ENCODE measurements around the gene GGA1. TPM values are rescaled to one million over a fixed set of nuclear protein-coding genes. Genes with fewer than 3 reads are reported as not detected.

GGA1 gene, protein sequence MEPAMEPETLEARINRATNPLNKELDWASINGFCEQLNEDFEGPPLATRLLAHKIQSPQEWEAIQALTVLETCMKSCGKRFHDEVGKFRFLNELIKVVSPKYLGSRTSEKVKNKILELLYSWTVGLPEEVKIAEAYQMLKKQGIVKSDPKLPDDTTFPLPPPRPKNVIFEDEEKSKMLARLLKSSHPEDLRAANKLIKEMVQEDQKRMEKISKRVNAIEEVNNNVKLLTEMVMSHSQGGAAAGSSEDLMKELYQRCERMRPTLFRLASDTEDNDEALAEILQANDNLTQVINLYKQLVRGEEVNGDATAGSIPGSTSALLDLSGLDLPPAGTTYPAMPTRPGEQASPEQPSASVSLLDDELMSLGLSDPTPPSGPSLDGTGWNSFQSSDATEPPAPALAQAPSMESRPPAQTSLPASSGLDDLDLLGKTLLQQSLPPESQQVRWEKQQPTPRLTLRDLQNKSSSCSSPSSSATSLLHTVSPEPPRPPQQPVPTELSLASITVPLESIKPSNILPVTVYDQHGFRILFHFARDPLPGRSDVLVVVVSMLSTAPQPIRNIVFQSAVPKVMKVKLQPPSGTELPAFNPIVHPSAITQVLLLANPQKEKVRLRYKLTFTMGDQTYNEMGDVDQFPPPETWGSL
- total RNA-seq: 75.8 and 77.2 TPM in 2 replicates

DNA sequence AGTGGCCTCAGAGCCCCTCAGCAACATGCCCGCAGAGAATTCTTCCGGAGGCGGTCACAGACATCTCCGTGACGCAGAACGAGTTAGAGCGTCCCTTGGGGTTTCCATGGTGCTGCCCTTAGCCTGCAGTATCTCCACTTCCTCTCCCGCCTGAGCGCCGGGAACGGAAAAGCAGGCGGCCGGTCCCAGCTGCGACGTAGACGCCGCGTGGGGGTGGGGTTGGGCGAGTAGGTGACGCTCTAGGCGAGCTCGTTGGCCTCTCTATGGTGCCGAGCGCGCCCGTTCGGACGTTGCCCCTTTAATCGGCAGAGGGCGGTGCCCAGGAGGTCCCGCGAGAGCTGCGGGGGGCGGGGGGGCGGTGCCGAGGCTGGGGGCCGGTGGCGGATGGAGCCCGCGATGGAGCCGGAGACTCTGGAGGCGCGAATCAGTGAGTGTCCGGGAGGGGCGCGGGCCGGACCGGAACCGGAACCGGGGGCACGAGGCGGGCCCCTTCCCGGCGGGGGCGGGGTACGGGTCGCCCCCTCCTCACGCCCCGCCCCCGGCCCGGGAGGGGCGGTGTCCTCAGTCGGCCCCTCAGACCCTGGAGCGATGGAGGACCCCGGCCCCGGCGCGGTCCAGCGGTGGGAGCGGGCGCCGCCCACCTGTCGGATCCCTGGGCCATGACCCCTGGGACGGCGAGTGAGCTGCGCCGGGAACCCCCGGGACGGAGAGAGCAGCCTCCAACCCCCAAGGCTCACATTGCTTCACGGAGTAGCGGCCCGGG, at the start of gene GGA1:
Gene GGA1 (plus strand): TSS at position 358 of the 763 bp plus-strand sequence. CDS start 27 bp downstream, at position 385.
- peak within 1 kb of the TSS; percentile 98 for H3K27ac Mint-ChIP-seq
- DNase-seq: peak; percentile 99
- H3K36me3 Mint-ChIP-seq (ENCODE audit: low read depth): peaks cover 2% of the 10 kb centered on the region
- H3K27me3 Mint-ChIP-seq: peaks cover 3% of the 10 kb centered on the region
- peak within 1 kb of the TSS; percentile 99 for H3K4me3 Mint-ChIP-seq
- intact Hi-C loops (cut with micrococcal nuclease): loop anchor here (1.0 to 5.0 kb wide), 9 partner anchors 15 to 366 kb away; partner anchors contain the start of genes ANKRD54, EIF3L, GCAT and NOL12
- H3K9me3 Mint-ChIP-seq: no peaks in the 10 kb centered on the region
- peaks cover 40% of the 10 kb centered on the region for H3K4me1 Mint-ChIP-seq

DNA sequence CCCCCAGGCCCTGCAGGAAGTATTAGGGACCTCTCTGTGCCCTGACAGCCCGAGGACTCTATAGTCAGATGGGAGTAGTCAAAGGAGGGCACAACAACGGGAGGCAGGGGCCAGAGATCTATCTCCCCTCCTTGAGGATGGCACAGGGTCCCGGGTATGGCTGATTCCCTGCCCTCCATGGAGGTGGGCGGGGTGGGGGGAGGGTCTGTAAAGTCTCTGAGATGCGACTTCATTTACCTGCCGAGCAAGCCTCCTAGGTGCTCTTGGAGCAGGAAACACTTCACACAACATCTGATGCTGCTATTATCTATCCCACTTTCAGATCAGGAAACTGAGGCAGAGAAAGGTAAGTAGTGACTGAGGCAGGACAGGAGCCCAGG, 49.1 kb upstream of the GGA1 start:
- peak overlapping the region; percentile 26 for H3K4me3 Mint-ChIP-seq
- H3K9me3 Mint-ChIP-seq: no peaks in the 10 kb centered on the region
- H3K27me3 Mint-ChIP-seq: peaks cover 68% of the 10 kb centered on the region
- no peak for DNase-seq
- H3K36me3 Mint-ChIP-seq (ENCODE audit: low read depth): no peaks in the 10 kb centered on the region
- intact Hi-C loops (cut with micrococcal nuclease): no loop called here
- H3K4me1 Mint-ChIP-seq: peaks cover 12% of the 10 kb centered on the region
- no peak overlapping the region for H3K27ac Mint-ChIP-seq

DNA sequence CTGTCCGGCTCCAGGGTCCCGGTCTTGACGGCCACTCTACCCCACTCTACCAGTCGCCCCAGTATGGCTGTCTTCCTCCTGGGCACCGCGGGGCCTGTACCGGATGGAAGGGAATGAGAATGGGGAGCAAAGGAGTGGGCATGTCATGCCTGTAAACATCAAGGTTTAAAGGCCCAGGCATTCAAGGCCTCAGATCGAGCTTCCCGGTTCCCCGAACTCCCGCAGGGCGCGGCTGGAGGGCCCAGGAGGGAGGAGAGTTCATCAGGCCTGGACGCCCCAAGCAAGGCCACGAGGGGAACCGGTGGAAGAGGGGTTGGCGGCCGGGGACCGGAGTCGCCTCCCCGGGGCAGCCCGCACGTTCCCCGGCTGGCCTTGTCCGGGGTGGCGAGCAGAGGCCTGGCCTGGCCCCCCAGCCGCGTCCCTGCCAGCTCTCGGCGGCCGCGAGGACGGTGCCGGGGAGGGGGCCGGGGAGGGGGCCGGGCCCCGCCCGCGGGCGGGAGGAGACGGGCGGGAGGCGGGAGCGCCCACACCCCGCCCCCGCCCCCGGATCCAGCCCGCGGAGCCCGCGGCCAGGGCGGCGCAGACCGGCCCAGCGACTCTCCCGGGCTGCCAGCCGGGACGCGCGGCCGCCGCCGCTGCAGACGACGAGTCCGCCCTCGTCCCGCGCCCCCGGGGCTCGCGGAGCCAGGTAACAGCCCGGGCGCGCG, 48.6 kb upstream of the GGA1 start, which contains the start of gene CDC42EP1:
Gene CDC42EP1 (plus strand): TSS at position 580 of the 707 bp plus-strand sequence. CDS start 5,870 bp downstream, outside the sequence.
- Mint-ChIP-seq H3K4me3 (peak within 1 kb of the TSS; percentile 67), H3K4me1 (peaks cover 14% of the 10 kb centered on the region), H3K9me3 (no peaks in the 10 kb centered on the region), H3K27ac (peak within 1 kb of the TSS; percentile 17), H3K36me3 (ENCODE audit: low read depth) (no peaks in the 10 kb centered on the region), H3K27me3 (peaks cover 68% of the 10 kb centered on the region)
- intact Hi-C loops (cut with micrococcal nuclease): no loop called here
- DNase-seq: no peak

DNA sequence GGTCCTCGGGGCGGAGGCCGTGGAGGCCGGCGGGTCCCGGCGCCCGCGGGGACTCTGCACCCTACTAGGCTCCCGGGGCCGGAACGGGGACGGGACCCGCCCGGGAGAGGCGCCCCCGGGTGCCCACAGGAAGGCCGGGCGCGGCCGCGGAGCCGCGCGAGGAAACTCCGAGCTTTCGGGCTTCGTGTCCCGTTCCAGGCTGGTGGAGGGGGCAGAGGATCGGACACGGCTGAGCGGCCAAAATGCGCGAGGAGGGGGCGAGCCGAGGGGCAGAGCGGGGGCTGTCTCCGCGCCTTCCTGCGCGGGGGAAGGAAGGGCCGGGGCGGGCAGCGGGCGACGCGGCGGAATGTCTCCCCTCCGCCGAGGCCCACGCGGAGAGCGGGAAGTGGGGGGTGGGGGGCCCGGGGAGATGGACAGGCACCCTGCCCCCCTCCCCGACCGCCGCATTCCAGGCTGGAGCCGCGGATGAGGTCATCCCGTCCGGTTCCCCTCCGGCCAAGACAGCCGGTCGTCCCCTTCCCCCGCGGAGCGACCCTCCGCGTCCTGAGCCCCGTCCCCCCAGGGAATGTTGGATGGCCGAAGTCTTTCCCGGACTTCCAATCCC, 47.9 kb upstream of the GGA1 start:
- Mint-ChIP-seq H3K27ac (no peak overlapping the region), H3K4me1 (peaks cover 12% of the 10 kb centered on the region), H3K27me3 (peaks cover 65% of the 10 kb centered on the region), H3K9me3 (no peaks in the 10 kb centered on the region), H3K36me3 (ENCODE audit: low read depth) (no peaks in the 10 kb centered on the region), H3K4me3 (peak overlapping the region; percentile 67)
- no peak for DNase-seq
- intact Hi-C loops (cut with micrococcal nuclease): loop anchor here (1.0 kb wide), 2 partner anchors 18 to 22 kb away; no protein-coding TSS in a partner anchor

DNA sequence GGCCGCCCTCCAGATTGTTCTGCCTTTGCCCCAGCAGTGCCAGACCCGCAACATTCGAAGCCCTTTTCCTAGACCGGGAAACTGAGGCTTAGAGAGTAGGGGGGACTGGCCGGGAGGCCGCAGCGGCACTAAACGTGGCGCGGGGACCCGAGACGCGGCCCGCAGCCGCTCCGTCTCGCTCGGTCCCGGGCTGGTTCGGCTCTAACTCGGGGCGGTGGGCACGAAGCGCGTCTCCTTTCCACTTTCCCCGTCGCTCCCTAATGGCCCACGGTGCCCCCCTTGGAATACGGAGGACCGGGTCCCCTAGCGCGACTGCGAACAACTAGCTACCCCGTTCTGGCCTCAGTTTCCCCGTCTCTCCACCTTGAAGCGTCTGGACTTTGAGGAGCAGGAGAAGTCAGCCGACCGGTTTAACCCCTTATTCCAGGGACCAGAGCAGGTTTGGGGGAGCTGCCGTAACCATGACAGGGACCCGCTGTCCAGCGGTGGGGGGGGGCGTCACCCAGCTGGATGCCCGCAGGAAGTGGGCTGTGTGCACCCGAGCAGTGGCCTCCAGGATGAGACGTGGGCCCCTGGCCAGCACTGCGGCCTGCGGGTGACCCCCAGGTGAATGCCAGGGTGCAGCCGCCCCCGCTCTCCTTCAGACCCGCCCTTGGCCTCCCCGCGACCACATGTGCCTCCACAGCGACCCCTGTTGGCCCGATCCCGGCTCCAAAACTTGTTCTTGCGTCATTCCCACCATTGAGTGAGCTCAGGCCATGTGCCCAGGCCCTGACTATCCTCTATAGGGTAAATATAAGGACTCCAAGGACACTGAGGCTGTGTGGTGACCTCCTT, 47.2 kb upstream of the GGA1 start:
- H3K9me3 Mint-ChIP-seq: no peaks in the 10 kb centered on the region
- no peaks in the 10 kb centered on the region for H3K36me3 Mint-ChIP-seq (ENCODE audit: low read depth)
- peaks cover 59% of the 10 kb centered on the region for H3K27me3 Mint-ChIP-seq
- peaks cover 17% of the 10 kb centered on the region for H3K4me1 Mint-ChIP-seq
- H3K4me3 Mint-ChIP-seq: peak overlapping the region; percentile 67
- peak overlapping the region; percentile 74 for H3K27ac Mint-ChIP-seq
- peak; percentile 91 for DNase-seq
- intact Hi-C loops (cut with micrococcal nuclease): loop anchor here (1.0 kb wide), 2 partner anchors 19 to 23 kb away; no protein-coding TSS in a partner anchor

DNA sequence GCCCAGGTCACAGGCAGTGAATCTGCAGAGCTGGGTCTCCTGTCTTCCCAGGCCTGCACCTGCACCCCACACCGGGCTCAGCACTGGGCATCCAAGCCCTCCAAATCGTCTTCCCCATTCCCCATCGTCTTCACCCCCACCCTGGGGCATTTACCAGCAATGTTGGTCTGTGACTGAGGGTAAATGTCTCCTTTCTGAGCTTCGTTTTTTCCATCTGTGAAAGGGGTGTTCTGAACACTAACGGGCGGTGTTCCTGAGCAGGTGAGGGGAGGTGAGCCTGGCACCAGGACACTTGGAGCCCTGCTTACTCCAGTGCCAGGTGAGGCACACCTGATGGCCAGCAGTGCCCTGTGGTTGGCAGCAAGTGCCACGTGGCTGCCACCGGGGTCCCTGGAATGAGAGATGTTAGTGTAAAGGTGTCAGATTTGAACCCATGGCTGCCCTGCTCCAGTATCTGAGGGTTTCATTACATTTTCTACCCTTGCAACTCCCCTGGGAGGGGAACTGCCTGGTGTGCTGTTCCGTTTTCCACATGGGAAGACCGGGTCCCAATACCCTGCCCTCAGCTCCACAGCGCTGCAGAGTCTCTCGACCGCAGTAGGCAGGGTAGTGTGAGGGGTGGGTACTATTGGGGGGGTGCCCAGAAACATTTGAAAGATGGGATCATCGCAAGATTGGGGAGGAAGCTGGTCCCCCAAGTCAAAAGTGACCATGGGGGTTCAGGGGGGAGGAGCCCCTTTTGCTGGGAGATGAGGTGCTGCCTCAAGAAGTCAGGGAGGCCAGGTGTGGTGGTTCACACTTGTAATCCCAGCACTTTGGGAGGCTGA, 46.4 kb upstream of the GGA1 start:
- Mint-ChIP-seq H3K36me3 (ENCODE audit: low read depth) (no peaks in the 10 kb centered on the region), H3K4me1 (peaks cover 22% of the 10 kb centered on the region), H3K9me3 (no peaks in the 10 kb centered on the region), H3K4me3 (peak overlapping the region; percentile 67), H3K27me3 (peaks cover 52% of the 10 kb centered on the region), H3K27ac (peak overlapping the region; percentile 74)
- intact Hi-C loops (cut with micrococcal nuclease): no loop called here
- no peak for DNase-seq

DNA sequence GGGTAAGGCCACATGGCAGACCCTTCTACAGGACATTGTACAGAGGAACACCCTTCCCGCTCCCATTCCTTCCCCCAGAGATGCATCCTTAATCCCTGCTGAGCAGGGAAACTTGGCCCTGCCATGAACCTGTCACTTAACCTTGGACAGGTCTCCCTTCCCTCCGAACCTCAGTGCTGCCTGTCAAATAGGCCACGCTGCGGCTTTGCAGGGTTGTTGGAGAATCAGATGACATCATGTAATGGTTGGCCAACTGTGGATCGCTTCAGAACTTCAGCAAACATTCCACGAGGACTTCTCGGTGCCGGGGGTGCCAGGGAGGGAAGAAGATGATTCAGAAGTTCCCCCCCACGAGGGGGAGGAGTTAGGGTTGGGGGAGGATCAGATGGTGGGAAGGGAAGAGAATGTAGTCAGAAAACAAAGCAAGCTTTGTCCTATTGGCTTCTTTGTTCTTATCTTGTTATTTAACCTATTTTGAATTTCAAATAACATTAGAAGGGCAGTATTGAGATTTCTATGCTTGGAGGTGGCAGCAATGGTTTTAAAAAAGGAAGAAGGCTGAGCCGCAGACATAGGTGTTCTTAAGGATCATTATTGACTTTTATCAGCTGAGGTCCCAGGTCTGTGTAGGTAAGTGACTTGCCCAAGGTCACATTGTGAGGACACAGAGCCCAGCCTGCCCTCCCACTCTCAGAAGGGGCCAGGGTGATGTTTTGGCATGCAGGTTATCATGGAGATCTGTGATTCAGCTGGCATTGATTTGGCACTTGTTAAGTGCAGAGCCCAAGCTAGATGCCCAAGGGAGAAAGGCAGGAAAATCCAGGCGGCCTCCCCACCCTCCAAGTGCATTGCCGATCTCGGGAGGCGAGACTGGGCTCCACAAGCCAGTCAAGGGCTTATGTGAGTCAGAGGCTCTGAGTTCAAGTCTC, 45.2 kb upstream of the GGA1 start:
- no peak for DNase-seq
- Mint-ChIP-seq H3K27me3 (peaks cover 40% of the 10 kb centered on the region), H3K4me3 (no peak overlapping the region), H3K36me3 (ENCODE audit: low read depth) (no peaks in the 10 kb centered on the region), H3K4me1 (peaks cover 27% of the 10 kb centered on the region), H3K9me3 (no peaks in the 10 kb centered on the region), H3K27ac (no peak overlapping the region)
- intact Hi-C loops (cut with micrococcal nuclease): no loop called here

DNA sequence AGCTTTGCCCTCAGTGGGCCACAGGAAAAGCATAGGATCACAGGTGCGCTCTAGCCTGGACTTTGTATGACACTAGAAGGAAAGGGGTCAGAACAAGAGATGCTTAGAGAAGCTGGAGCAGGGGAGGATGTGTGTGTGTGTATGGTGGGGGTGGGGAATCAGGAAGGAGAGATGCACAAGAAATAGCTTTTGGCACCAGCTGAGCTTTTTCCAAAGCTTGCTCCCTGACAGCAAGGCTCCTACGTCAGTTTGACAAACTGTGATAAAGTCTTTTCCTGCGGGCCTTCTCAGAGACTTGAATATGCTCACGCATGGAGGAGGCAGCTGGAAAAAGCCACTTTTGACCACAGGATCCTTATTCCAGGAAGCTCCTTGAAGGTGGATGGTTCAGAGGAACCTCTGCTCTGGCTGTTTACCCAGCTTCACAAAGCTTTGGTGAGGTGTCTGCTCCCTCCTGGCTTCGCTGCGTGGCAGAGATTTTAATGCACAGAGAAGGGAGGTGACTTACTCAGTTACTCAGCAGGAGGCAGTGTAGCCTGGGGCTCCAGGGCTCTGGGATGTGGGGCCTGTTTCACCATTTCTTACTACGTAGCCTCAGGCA, 44.4 kb upstream of the GGA1 start:
- Mint-ChIP-seq H3K36me3 (ENCODE audit: low read depth) (no peaks in the 10 kb centered on the region), H3K4me3 (no peak overlapping the region), H3K27ac (peak overlapping the region; percentile 31), H3K27me3 (peaks cover 33% of the 10 kb centered on the region), H3K4me1 (peaks cover 27% of the 10 kb centered on the region), H3K9me3 (no peaks in the 10 kb centered on the region)
- intact Hi-C loops (cut with micrococcal nuclease): no loop called here
- DNase-seq: no peak

DNA sequence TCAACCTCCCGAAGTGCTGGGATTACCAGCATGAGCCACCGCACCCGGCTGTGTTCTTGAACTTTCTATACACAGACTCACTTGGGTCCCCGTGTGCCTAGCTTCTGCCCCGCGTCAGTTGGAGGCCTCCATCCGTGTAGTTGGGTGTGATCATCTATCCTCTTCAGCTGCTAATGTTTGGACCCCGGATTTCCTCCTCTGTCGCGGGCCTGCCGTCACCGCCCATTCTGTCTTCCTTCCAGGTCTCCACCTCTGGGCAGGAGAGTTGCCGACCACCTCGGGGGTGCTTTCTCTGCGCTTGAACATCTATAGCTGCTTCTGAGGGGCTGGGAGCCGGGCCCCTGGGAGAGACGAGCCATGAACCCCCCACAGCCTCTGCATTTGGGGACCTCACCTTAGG, 42.8 kb upstream of the GGA1 start:
- DNase-seq: no peak
- H3K4me1 Mint-ChIP-seq: peaks cover 27% of the 10 kb centered on the region
- no peaks in the 10 kb centered on the region for H3K9me3 Mint-ChIP-seq
- H3K4me3 Mint-ChIP-seq: no peak overlapping the region
- no peak overlapping the region for H3K27ac Mint-ChIP-seq
- intact Hi-C loops (cut with micrococcal nuclease): loop anchor here (2.0 kb wide), 1 partner anchor 27 kb away; no protein-coding TSS in a partner anchor
- no peaks in the 10 kb centered on the region for H3K36me3 Mint-ChIP-seq (ENCODE audit: low read depth)
- peaks cover 31% of the 10 kb centered on the region for H3K27me3 Mint-ChIP-seq

DNA sequence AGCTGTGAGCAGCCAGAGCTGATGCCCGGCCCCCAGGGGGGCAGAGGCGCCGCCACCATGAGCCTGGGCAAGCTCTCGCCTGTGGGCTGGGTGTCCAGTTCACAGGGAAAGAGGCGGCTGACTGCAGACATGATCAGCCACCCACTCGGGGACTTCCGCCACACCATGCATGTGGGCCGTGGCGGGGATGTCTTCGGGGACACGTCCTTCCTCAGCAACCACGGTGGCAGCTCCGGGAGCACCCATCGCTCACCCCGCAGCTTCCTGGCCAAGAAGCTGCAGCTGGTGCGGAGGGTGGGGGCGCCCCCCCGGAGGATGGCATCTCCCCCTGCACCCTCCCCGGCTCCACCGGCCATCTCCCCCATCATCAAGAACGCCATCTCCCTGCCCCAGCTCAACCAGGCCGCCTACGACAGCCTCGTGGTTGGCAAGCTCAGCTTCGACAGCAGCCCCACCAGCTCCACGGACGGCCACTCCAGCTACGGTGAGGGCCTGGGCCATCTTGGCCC, 42.3 kb upstream of the GGA1 start:
- intact Hi-C loops (cut with micrococcal nuclease): loop anchor here (2.0 kb wide), 1 partner anchor 26 kb away; no protein-coding TSS in a partner anchor
- peak; percentile 76 for DNase-seq
- peaks cover 31% of the 10 kb centered on the region for H3K27me3 Mint-ChIP-seq
- H3K9me3 Mint-ChIP-seq: no peaks in the 10 kb centered on the region
- peak overlapping the region; percentile 68 for H3K27ac Mint-ChIP-seq
- peaks cover 26% of the 10 kb centered on the region for H3K4me1 Mint-ChIP-seq
- H3K4me3 Mint-ChIP-seq: peak overlapping the region; percentile 59
- no peaks in the 10 kb centered on the region for H3K36me3 Mint-ChIP-seq (ENCODE audit: low read depth)
